ENCODE measurements around the gene SF3A2.

Gene SF3A2

GRCh38 chr19:2216361-2217225, 20.0 kb upstream of the SF3A2 start:
- no peak overlapping the region for H3K27ac ChIP-seq (ENCODE audit: insufficient read depth, low read length, poor library complexity, severe bottlenecking)
- no peak for DNase-seq
- H3K4me3 ChIP-seq (ENCODE audit: insufficient read depth, low read depth, low read length, poor library complexity, severe bottlenecking), result no peak overlapping the region
- peaks cover 49% of the 10 kb centered on the region for H3K36me3 ChIP-seq (ENCODE audit: control insufficient read depth, insufficient read depth, low read length)
- no peaks in the 10 kb centered on the region for H3K9me3 ChIP-seq (ENCODE audit: control insufficient read depth, low read length)
- no peaks in the 10 kb centered on the region for H3K27me3 ChIP-seq (replicated peaks; ENCODE audit: control insufficient read depth, insufficient read depth, low read length, poor library complexity, severe bottlenecking)
- peaks cover 7% of the 10 kb centered on the region for H3K4me1 ChIP-seq (ENCODE audit: control insufficient read depth, insufficient read depth, low read length, poor library complexity, severe bottlenecking)

GRCh38 chr19:2217591-2217990, 19.0 kb upstream of the SF3A2 start:
- Histone ChIP-seq H3K9me3 (ENCODE audit: control insufficient read depth, low read length) (no peaks in the 10 kb centered on the region), H3K27ac (ENCODE audit: insufficient read depth, low read length, poor library complexity, severe bottlenecking) (no peak overlapping the region), H3K36me3 (ENCODE audit: control insufficient read depth, insufficient read depth, low read length) (peaks cover 47% of the 10 kb centered on the region), H3K4me3 (ENCODE audit: insufficient read depth, low read depth, low read length, poor library complexity, severe bottlenecking) (no peak overlapping the region), H3K4me1 (ENCODE audit: control insufficient read depth, insufficient read depth, low read length, poor library complexity, severe bottlenecking) (peaks cover 7% of the 10 kb centered on the region), H3K27me3 (replicated peaks; ENCODE audit: control insufficient read depth, insufficient read depth, low read length, poor library complexity, severe bottlenecking) (no peaks in the 10 kb centered on the region)
- DNase-seq, result no peak

GRCh38 chr19:2219726-2220125, 16.9 kb upstream of the SF3A2 start:
- H3K36me3 ChIP-seq (ENCODE audit: control insufficient read depth, insufficient read depth, low read length), result peaks cover 29% of the 10 kb centered on the region
- H3K27me3 ChIP-seq (replicated peaks; ENCODE audit: control insufficient read depth, insufficient read depth, low read length, poor library complexity, severe bottlenecking), result no peaks in the 10 kb centered on the region
- DNase-seq, result no peak
- H3K4me3 ChIP-seq (ENCODE audit: insufficient read depth, low read depth, low read length, poor library complexity, severe bottlenecking), result no peak overlapping the region
- no peak overlapping the region for H3K27ac ChIP-seq (ENCODE audit: insufficient read depth, low read length, poor library complexity, severe bottlenecking)
- H3K9me3 ChIP-seq (ENCODE audit: control insufficient read depth, low read length), result no peaks in the 10 kb centered on the region
- peaks cover 7% of the 10 kb centered on the region for H3K4me1 ChIP-seq (ENCODE audit: control insufficient read depth, insufficient read depth, low read length, poor library complexity, severe bottlenecking)

- Histone ChIP-seq H3K36me3 (ENCODE audit: control insufficient read depth, insufficient read depth, low read length) (peaks cover 45% of the 10 kb centered on the region), H3K27me3 (replicated peaks; ENCODE audit: control insufficient read depth, insufficient read depth, low read length, poor library complexity, severe bottlenecking) (no peaks in the 10 kb centered on the region), H3K4me3 (ENCODE audit: insufficient read depth, low read depth, low read length, poor library complexity, severe bottlenecking) (no peak overlapping the region), H3K4me1 (ENCODE audit: control insufficient read depth, insufficient read depth, low read length, poor library complexity, severe bottlenecking) (no peaks in the 10 kb centered on the region), H3K27ac (ENCODE audit: insufficient read depth, low read length, poor library complexity, severe bottlenecking) (no peak overlapping the region), H3K9me3 (ENCODE audit: control insufficient read depth, low read length) (no peaks in the 10 kb centered on the region)
- DNase-seq, result no peak
Measured at GRCh38 chr19:2221250-2221831, 15.3 kb upstream of the SF3A2 start.

GRCh38 chr19:2221918-2222317, 14.7 kb upstream of the SF3A2 start:
- no peaks in the 10 kb centered on the region for H3K4me1 ChIP-seq (ENCODE audit: control insufficient read depth, insufficient read depth, low read length, poor library complexity, severe bottlenecking)
- no peak overlapping the region for H3K4me3 ChIP-seq (ENCODE audit: insufficient read depth, low read depth, low read length, poor library complexity, severe bottlenecking)
- no peak overlapping the region for H3K27ac ChIP-seq (ENCODE audit: insufficient read depth, low read length, poor library complexity, severe bottlenecking)
- H3K27me3 ChIP-seq (replicated peaks; ENCODE audit: control insufficient read depth, insufficient read depth, low read length, poor library complexity, severe bottlenecking), result no peaks in the 10 kb centered on the region
- peaks cover 43% of the 10 kb centered on the region for H3K36me3 ChIP-seq (ENCODE audit: control insufficient read depth, insufficient read depth, low read length)
- no peak for DNase-seq
- no peaks in the 10 kb centered on the region for H3K9me3 ChIP-seq (ENCODE audit: control insufficient read depth, low read length)

- Histone ChIP-seq H3K27ac (ENCODE audit: insufficient read depth, low read length, poor library complexity, severe bottlenecking) (no peak overlapping the region), H3K9me3 (ENCODE audit: control insufficient read depth, low read length) (no peaks in the 10 kb centered on the region), H3K4me3 (ENCODE audit: insufficient read depth, low read depth, low read length, poor library complexity, severe bottlenecking) (no peak overlapping the region), H3K36me3 (ENCODE audit: control insufficient read depth, insufficient read depth, low read length) (peaks cover 38% of the 10 kb centered on the region), H3K27me3 (replicated peaks; ENCODE audit: control insufficient read depth, insufficient read depth, low read length, poor library complexity, severe bottlenecking) (no peaks in the 10 kb centered on the region), H3K4me1 (ENCODE audit: control insufficient read depth, insufficient read depth, low read length, poor library complexity, severe bottlenecking) (no peaks in the 10 kb centered on the region)
- no peak for DNase-seq
Measured at GRCh38 chr19:2223391-2223790, 13.2 kb upstream of the SF3A2 start.

- H3K9me3 ChIP-seq (ENCODE audit: control insufficient read depth, low read length), result no peaks in the 10 kb centered on the region
- no peaks in the 10 kb centered on the region for H3K27me3 ChIP-seq (replicated peaks; ENCODE audit: control insufficient read depth, insufficient read depth, low read length, poor library complexity, severe bottlenecking)
- no peaks in the 10 kb centered on the region for H3K4me1 ChIP-seq (ENCODE audit: control insufficient read depth, insufficient read depth, low read length, poor library complexity, severe bottlenecking)
- no peak overlapping the region for H3K4me3 ChIP-seq (ENCODE audit: insufficient read depth, low read depth, low read length, poor library complexity, severe bottlenecking)
- no peak overlapping the region for H3K27ac ChIP-seq (ENCODE audit: insufficient read depth, low read length, poor library complexity, severe bottlenecking)
- no peak for DNase-seq
- H3K36me3 ChIP-seq (ENCODE audit: control insufficient read depth, insufficient read depth, low read length), result peaks cover 40% of the 10 kb centered on the region
Measured at GRCh38 chr19:2223959-2224358, 12.7 kb upstream of the SF3A2 start.

- Histone ChIP-seq H3K36me3 (ENCODE audit: control insufficient read depth, insufficient read depth, low read length) (peaks cover 43% of the 10 kb centered on the region), H3K27ac (ENCODE audit: insufficient read depth, low read length, poor library complexity, severe bottlenecking) (no peak overlapping the region), H3K4me1 (ENCODE audit: control insufficient read depth, insufficient read depth, low read length, poor library complexity, severe bottlenecking) (no peaks in the 10 kb centered on the region), H3K9me3 (ENCODE audit: control insufficient read depth, low read length) (no peaks in the 10 kb centered on the region), H3K27me3 (replicated peaks; ENCODE audit: control insufficient read depth, insufficient read depth, low read length, poor library complexity, severe bottlenecking) (no peaks in the 10 kb centered on the region), H3K4me3 (ENCODE audit: insufficient read depth, low read depth, low read length, poor library complexity, severe bottlenecking) (no peak overlapping the region)
- DNase-seq, result no peak
Measured at GRCh38 chr19:2224754-2225349, 11.8 kb upstream of the SF3A2 start.

GRCh38 chr19:2225415-2226050, 11.1 kb upstream of the SF3A2 start:
- H3K27ac ChIP-seq (ENCODE audit: insufficient read depth, low read length, poor library complexity, severe bottlenecking), result no peak overlapping the region
- H3K4me3 ChIP-seq (ENCODE audit: insufficient read depth, low read depth, low read length, poor library complexity, severe bottlenecking), result no peak overlapping the region
- DNase-seq, result no peak
- peaks cover 42% of the 10 kb centered on the region for H3K36me3 ChIP-seq (ENCODE audit: control insufficient read depth, insufficient read depth, low read length)
- H3K4me1 ChIP-seq (ENCODE audit: control insufficient read depth, insufficient read depth, low read length, poor library complexity, severe bottlenecking), result no peaks in the 10 kb centered on the region
- H3K9me3 ChIP-seq (ENCODE audit: control insufficient read depth, low read length), result no peaks in the 10 kb centered on the region
- H3K27me3 ChIP-seq (replicated peaks; ENCODE audit: control insufficient read depth, insufficient read depth, low read length, poor library complexity, severe bottlenecking), result no peaks in the 10 kb centered on the region

Data from effector memory CD4-positive, alpha-beta T cell (primary cell).